Fibroblast of mammary gland (primary cell): ENCODE measurements around the gene MAGI2.

Source experiments
- DNase-seq: peaks from one replicate; pipeline ENCODE4 v3.0.0-alpha.2; 2010; ENCODE audit warnings: low read depth
- H3K4me3 ChIP-seq: 2 replicates; pipeline ENCODE4 v1.5.1; 2011; ENCODE audit warnings: low read depth, mild to moderate bottlenecking, low read length, moderate library complexity; ENCODE audit not compliant: control insufficient read depth
- TF ChIP-seq, protein P1 (sequence below): conservative IDR thresholded peaks from 2 replicates; pipeline ENCODE4 v1.5.1; 2011; ENCODE audit warnings: low read depth, low read length, inconsistent platforms; ENCODE audit not compliant: control insufficient read depth, insufficient read depth

MAGI2 gene

DNA sequence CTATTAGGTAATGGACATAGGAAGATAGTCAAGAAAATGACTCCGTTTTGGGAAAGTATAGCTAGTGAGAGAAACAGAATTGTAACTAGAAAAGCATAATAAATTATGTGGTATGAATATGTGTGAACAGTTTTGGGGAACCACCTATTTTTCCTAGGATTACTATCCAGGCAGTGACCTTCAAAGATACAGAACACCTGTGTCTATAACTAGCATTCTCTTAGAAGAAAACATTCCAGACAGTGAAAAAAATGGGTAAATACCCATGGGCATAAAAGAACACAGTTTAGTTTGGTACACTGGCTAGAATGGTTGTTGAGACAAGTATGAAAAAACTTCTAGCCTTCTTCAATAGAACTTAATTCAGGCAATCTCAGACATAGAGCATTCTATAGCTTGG lies 690.8 kb downstream of the MAGI2 start:
- TF ChIP-seq, protein P1, sequence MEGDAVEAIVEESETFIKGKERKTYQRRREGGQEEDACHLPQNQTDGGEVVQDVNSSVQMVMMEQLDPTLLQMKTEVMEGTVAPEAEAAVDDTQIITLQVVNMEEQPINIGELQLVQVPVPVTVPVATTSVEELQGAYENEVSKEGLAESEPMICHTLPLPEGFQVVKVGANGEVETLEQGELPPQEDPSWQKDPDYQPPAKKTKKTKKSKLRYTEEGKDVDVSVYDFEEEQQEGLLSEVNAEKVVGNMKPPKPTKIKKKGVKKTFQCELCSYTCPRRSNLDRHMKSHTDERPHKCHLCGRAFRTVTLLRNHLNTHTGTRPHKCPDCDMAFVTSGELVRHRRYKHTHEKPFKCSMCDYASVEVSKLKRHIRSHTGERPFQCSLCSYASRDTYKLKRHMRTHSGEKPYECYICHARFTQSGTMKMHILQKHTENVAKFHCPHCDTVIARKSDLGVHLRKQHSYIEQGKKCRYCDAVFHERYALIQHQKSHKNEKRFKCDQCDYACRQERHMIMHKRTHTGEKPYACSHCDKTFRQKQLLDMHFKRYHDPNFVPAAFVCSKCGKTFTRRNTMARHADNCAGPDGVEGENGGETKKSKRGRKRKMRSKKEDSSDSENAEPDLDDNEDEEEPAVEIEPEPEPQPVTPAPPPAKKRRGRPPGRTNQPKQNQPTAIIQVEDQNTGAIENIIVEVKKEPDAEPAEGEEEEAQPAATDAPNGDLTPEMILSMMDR, result no peak
- no peak for DNase-seq
- H3K4me3 ChIP-seq, result no peak overlapping the region

DNA sequence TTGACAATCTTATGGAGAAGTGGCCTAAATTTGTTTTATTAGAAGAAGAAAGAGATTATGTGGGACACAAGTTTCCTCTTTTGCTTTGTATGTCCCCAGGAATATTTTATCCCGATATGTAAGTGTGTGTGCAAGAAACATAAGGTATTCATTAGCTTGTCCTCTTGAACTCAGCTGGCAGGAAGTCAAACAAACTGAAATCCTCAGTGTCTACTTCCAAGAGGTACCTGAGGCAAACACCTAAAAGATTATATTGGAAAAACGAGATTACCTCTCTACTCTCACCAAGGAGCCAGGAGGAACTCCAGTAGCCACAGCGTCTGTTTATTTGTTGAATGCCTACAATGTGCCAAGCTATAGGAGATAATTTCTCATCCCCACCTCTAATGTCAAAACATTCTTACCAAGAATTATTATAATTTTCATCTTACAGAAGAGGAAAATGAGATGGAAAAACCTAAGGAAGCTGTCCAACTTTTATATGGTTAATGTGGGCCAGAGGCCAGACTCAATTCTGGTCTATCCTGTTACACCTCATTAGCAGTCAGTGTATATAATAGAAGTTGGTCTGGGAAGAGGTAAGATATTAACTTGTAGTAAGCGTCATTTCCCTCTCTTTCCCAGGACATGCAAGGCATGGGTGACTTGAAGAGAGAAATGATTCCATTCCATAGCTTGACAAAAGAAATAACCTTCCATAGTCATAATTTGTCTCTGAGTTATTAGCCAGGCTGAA lies 692.7 kb downstream of the MAGI2 start:
- TF ChIP-seq, protein P1, result no peak
- no peak for DNase-seq
- no peak overlapping the region for H3K4me3 ChIP-seq

DNA sequence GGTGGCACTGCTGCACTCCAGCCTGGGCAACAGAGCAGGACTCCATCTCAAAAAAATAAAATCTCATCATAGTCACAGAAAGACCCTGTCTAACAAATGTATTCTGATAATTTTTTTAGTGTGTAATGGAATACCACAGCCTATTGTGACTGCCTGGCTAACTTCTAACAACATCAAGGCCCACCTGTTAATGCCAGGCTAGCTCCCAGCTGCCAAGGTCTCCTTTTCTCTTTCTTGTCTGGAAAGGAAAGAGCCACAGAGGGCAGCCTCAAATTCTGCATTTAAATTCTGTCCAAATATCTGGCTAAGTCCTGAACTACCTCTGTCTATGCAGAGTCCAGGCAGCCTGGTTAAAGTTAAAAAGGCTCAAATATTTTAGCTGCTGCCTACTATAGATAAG lies 700.9 kb downstream of the MAGI2 start:
- no peak overlapping the region for H3K4me3 ChIP-seq
- TF ChIP-seq, protein P1, result no peak
- no peak for DNase-seq

DNA sequence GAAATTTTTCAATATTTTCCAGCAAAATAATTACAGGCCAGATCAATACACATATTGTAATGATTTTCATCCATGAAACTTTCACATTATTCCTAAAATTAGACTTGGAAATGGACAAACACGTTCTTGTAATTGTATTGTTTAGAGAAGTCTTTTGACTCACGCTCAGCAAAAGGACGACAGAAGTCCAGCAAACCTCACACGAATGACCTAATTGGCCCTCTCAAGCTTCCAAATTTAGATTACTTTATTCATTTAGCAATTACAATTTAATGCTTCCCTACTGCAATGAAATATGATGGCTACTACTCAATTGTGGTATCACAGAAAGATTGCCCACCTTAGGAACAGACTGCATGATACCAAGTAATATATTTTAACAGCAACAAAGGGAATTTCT lies 702.2 kb downstream of the MAGI2 start:
- no peak overlapping the region for H3K4me3 ChIP-seq
- TF ChIP-seq, protein P1, result no peak
- no peak for DNase-seq

DNA sequence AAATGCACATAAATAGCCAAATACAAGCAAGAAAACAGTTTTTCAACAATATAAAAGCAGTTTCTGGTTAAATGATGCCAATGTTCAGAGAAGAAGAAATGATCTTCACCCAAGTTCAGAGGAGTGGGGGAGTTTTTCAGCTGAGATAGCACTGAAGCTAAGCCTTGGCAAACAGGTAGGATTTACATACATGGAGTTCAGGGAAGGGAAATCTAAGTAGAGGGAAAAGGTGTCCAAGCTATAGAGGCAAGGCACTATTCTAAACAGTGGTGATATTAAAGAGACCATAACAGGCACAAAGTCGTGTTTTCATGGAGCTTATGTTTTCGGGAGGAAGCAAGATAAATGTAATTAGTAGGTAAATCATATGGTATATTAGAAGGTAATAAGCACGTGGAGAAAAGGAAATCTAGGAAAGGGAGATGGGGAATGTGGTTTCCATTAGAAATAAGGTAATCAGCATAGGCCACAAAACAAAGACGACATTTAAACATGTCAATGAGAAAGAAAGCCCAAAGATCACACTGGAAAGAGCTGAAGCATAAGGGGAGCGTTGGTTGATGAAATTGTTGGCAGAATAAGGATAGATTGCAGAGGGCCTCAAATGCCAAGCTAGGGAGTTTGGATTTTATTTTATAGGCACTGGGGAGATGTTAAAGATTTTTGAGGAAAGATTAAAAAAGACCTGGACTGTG lies 704.3 kb downstream of the MAGI2 start:
- TF ChIP-seq, protein P1, result no peak
- DNase-seq, result no peak
- no peak overlapping the region for H3K4me3 ChIP-seq

DNA sequence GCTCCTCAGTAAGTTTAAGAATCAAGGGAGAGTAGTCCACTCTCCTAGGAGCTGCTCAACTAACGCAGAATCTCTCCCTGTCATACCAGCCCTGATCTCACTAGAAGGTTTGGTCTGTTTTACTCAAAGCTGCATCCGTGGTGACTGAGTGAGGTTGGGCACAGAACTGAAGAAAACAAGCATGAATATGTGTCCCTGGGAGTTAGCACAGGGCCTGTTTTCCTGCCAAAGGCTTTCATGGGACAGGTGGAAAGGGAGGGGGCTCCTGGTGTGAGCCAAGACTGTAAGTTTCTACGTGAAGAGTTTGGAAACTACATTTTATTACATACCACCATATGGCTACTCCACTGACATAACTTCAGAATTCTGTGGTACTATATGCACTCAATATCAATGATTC lies 705.9 kb downstream of the MAGI2 start:
- TF ChIP-seq, protein P1, result no peak
- H3K4me3 ChIP-seq, result no peak overlapping the region
- DNase-seq, result no peak
